ENCODE data around the gene SLC30A5.

Gene SLC30A5

GRCh38 chr5:69167929-69168328 is 74.1 kb downstream of the SLC30A5 start:
- DNase-seq, result no peak

- no peak for DNase-seq
Observed at GRCh38 chr5:69170495-69170894, 76.7 kb downstream of the SLC30A5 start.

GRCh38 chr5:69170969-69171368 is 77.2 kb downstream of the SLC30A5 start:
- no peak for DNase-seq

Measured in activated naive CD4-positive, alpha-beta T cell (primary cell).